ENCODE results near the gene USP15.

The USP15 gene

DNA sequence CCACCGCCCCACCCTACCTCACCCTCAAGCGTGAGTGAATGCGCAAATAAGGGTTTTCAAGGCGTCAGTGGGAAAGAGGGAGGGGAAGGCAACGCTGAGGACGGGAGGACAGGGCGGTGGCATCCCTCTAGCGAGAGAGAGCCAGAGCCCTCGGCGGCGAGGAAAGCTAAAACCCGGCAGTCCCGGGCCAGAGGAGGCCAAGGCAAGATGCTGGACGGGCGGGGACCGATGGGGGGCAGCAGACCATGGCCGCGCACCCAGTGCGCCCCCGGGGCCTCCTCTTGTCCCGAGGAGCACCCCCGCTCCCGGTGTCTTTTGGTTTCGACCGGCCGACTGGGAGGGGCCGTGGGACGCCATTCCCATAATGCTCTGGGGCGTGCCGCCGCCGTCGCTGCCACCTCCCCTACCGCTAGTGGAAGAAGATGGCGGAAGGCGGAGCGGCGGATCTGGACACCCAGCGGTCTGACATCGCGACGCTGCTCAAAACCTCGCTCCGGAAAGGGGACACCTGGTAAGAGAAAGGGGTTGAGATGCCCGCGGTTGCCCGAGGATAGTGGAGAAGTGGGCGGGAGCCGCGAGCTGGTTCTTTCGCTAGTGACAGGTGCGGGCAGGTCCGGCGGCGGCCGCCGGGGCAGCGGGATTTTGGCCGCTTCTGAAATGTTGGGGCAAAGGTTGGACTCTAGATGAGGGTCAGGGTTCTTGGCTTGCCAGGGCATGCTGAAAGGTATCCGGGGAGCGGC, at the start of gene USP15:
USP15 (plus strand) TSS at position 412 of the 740 bp plus-strand sequence; CDS start at position 423, 11 bp downstream.
- H3K27ac Mint-ChIP-seq: peak within 1 kb of the TSS; percentile 98
- H3K9me3 Mint-ChIP-seq: no peaks in the 10 kb centered on the region
- H3K4me3 Mint-ChIP-seq: peak within 1 kb of the TSS; percentile 100
- peaks cover 22% of the 10 kb centered on the region for H3K36me3 Mint-ChIP-seq (ENCODE audit: low read depth)
- ATAC-seq (peak; percentile 89), DNase-seq (peak; percentile 96)
- H3K4me1 Mint-ChIP-seq: peaks cover 66% of the 10 kb centered on the region
- no peaks in the 10 kb centered on the region for H3K27me3 Mint-ChIP-seq

DNA sequence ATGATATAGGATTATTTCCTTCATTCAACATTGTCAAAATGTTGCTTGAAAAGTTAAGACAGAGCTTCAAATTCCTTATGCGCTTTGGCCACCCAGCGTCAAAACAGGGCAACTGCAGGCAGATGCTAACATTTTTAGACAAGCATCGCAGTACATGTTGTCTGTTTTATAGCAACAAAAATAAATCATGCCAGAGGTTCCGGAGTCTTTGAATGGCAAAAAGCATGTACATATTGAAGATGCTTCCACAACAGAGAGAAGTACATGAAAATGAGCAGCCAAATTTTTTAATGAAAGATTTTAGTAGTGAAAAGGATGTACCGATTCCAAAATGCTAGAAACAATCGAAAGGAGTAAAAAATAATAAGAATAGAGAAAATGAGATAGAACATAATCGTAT, 49.8 kb upstream of the USP15 start:
- H3K4me1 Mint-ChIP-seq: peaks cover 11% of the 10 kb centered on the region

GRCh38 chr12:62211510-62211909, 48.7 kb upstream of the USP15 start:
- Mint-ChIP-seq H3K4me1 (peaks cover 14% of the 10 kb centered on the region), H3K27ac (no peak overlapping the region), H3K9me3 (no peaks in the 10 kb centered on the region), H3K4me3 (no peak overlapping the region), H3K27me3 (no peaks in the 10 kb centered on the region), H3K36me3 (ENCODE audit: low read depth) (no peaks in the 10 kb centered on the region)
- ATAC-seq (no peak), DNase-seq (no peak)

More for the DNA sequence above, 49.8 kb upstream of the USP15 start:
- H3K4me3 Mint-ChIP-seq: no peak overlapping the region
- no peaks in the 10 kb centered on the region for H3K27me3 Mint-ChIP-seq
- H3K36me3 Mint-ChIP-seq (ENCODE audit: low read depth): peaks cover 1% of the 10 kb centered on the region
- DNase-seq (peak; percentile 41), ATAC-seq (no peak)
- H3K27ac Mint-ChIP-seq: no peak overlapping the region
- H3K9me3 Mint-ChIP-seq: peaks cover 4% of the 10 kb centered on the region

DNA sequence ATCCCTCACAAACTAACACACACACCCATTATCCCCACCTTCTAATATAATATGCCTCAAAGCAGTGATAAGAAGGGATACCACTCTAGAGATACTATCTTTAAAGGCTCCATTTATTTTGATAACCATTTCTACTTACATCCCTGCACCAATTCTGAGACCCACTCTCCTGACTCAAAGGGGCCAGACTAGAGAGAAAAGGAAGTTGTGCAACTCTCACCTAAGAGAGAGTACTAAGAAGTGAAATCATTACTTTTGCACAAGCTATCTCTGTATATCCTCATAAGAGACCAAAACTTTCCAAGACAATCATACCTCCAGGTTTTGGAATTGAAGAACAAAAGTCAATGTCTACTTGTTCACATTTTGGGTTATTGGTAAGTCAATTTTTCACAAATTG, 45.4 kb upstream of the USP15 start:
- H3K4me1 Mint-ChIP-seq: peaks cover 12% of the 10 kb centered on the region
- no peaks in the 10 kb centered on the region for H3K27me3 Mint-ChIP-seq
- no peaks in the 10 kb centered on the region for H3K36me3 Mint-ChIP-seq (ENCODE audit: low read depth)
- H3K4me3 Mint-ChIP-seq: no peak overlapping the region
- no peak overlapping the region for H3K27ac Mint-ChIP-seq
- no peaks in the 10 kb centered on the region for H3K9me3 Mint-ChIP-seq
- DNase-seq (no peak), ATAC-seq (no peak)

- no peak overlapping the region for H3K4me3 Mint-ChIP-seq
- H3K27me3 Mint-ChIP-seq: no peaks in the 10 kb centered on the region
- peaks cover 12% of the 10 kb centered on the region for H3K4me1 Mint-ChIP-seq
- DNase-seq (no peak), ATAC-seq (no peak)
- H3K27ac Mint-ChIP-seq: no peak overlapping the region
- peaks cover 2% of the 10 kb centered on the region for H3K9me3 Mint-ChIP-seq
- no peaks in the 10 kb centered on the region for H3K36me3 Mint-ChIP-seq (ENCODE audit: low read depth)
These were observed 44.7 kb upstream of the USP15 start for GRCh38 chr12:62215506-62215905.

DNA sequence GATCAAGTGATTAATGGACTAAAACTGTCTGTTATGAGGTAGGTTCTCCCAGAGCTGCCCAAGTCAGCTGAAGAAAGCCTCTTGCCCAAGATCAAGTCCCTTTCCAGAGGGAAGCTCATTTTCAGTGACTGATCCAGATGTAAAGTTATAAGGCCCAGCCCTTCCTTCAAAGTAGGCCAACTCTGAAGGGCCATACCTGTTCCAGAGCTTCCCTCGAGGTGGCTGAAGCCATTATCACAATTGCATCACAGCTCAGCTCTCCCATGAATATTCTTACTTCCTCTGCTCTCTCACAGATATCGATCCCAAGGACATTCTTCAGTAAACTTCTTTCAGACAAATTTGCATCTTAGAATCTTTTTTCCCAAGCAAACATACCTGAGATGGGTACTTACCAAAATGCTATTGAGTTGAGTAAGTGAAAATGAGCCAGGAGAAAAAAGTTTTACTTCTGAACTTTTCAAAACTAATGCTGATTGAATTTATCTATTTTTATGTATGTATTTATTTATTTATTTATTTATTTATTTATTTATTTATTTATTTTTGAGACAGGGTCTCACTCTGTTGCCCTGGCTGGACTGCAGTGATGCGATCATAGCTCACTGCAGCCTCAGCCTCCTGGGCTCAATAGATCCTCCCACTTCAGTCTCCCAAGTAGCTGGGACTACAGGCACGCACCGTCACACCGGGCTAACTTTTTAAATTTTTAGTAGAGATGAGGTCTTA, 42.6 kb upstream of the USP15 start:
- Mint-ChIP-seq H3K27me3 (no peaks in the 10 kb centered on the region), H3K4me1 (peaks cover 12% of the 10 kb centered on the region), H3K9me3 (peaks cover 3% of the 10 kb centered on the region), H3K4me3 (no peak overlapping the region), H3K36me3 (ENCODE audit: low read depth) (no peaks in the 10 kb centered on the region), H3K27ac (no peak overlapping the region)
- no peak for ATAC-seq
- no peak for DNase-seq

DNA sequence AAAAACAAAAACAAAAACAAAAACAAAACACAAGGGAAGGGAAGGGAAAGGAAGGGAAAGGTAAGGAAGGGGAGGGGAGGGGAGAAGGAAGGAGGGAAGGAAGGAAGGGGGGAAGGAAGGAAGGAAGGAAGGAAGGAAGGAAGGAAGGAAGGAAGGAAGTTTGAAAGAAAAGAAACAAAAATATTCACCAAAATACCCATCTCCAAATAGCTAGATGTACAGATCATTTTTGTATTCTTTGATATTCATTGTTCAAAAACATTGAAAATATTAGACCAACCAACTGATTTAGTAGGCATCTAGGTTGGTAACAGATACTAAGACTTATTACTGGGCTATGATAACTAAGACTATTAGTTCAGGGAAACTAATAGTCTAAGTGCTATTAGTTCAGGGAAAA, 39.1 kb upstream of the USP15 start:
- no peaks in the 10 kb centered on the region for H3K27me3 Mint-ChIP-seq
- H3K4me3 Mint-ChIP-seq: no peak overlapping the region
- H3K27ac Mint-ChIP-seq: no peak overlapping the region
- no peaks in the 10 kb centered on the region for H3K4me1 Mint-ChIP-seq
- no peaks in the 10 kb centered on the region for H3K36me3 Mint-ChIP-seq (ENCODE audit: low read depth)
- peaks cover 3% of the 10 kb centered on the region for H3K9me3 Mint-ChIP-seq
- ATAC-seq: no peak
- DNase-seq: no peak

DNA sequence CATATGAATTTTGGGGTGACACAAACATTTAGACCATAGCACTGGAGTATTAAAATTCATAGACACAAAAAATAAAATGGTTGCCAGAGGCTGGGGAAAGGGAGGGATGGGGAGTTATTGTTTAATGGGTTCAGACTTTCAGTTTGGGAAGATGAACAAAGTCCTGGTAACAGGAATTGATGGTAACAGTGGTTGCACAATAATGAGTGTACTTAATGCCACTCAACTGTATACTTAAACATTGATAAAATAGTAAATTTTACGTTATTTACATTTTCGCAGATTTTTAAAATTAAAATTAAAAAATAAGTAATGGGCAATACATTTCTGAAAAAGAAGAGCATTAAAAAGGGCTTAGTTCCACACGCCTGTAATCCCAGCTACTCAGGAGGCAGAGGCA, 35.6 kb upstream of the USP15 start:
- H3K36me3 Mint-ChIP-seq (ENCODE audit: low read depth): no peaks in the 10 kb centered on the region
- no peak overlapping the region for H3K27ac Mint-ChIP-seq
- no peaks in the 10 kb centered on the region for H3K27me3 Mint-ChIP-seq
- H3K4me3 Mint-ChIP-seq: no peak overlapping the region
- no peak for DNase-seq
- no peaks in the 10 kb centered on the region for H3K4me1 Mint-ChIP-seq
- ATAC-seq: no peak
- H3K9me3 Mint-ChIP-seq: peaks cover 3% of the 10 kb centered on the region

DNA sequence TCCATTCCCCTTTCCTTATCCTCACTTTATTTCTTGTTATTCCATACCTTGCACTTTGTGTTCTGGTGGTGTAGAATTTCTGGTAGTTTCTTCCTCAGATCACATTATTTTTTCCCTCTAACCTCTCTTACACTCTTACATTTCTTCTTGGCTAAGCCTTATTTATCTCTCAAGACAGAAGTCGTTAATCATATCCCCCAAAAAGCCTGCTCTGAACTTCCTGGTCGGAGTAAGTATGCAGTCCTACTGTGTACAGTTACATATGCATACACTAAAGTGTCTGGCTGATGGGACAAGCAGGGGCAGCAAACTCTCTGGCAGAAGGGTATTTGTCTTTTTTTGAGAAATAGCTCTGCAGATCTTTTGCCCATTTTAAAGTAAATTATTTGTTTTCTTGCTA, 33.1 kb upstream of the USP15 start:
- Mint-ChIP-seq H3K27ac (no peak overlapping the region), H3K4me3 (no peak overlapping the region), H3K9me3 (no peaks in the 10 kb centered on the region), H3K36me3 (ENCODE audit: low read depth) (no peaks in the 10 kb centered on the region), H3K4me1 (no peaks in the 10 kb centered on the region), H3K27me3 (no peaks in the 10 kb centered on the region)
- ATAC-seq (no peak), DNase-seq (no peak)

DNA sequence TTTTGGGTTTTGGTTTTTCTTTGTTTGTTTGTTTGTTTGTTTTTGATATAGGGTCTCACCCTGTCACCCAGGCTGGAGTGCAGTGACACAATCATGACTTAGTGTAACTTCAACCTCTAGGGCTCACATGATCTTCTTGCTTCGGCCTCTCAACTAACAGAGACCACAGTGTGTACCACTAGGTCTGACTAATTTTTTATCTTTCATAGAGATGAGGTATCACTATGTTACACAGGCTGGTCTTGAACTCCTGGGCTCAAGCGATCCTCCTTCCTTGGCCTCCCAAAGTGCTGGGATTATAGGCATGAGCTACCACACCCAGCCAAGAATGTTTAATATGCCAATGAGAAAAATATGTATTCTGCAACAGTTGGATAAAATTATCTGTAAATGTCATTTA, 29.6 kb upstream of the USP15 start:
- H3K9me3 Mint-ChIP-seq: no peaks in the 10 kb centered on the region
- no peaks in the 10 kb centered on the region for H3K36me3 Mint-ChIP-seq (ENCODE audit: low read depth)
- ATAC-seq (no peak), DNase-seq (no peak)
- H3K27ac Mint-ChIP-seq: no peak overlapping the region
- H3K4me3 Mint-ChIP-seq: no peak overlapping the region
- H3K4me1 Mint-ChIP-seq: no peaks in the 10 kb centered on the region
- no peaks in the 10 kb centered on the region for H3K27me3 Mint-ChIP-seq

DNA sequence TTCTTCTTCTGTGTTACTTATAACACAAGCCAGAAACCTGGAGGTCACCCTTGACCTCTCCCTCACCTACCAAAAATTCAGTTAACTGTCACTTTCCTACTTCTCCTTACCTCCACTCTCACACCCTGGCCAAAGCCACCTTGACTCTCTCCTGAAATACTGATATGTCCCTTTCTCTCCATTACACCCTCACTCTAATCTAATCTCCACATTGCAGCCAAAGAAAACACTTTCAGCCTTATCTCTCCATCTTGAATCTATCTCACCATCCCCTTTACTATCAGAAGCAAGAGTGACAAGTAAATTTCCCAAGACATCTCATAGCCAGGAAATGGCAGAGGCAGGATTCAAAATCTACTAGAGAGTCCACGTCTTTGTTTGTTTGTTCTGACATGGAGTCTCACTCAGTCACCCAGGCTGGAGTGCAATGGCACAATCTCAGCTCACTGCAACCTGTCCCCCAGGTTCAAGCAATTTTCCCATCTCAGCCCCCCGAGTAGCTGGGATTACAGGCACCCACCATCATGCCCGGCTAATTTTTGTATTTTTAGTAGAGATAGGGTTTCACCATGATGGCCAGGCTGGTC, 28.0 kb upstream of the USP15 start:
- ATAC-seq: no peak

GRCh38 chr12:62233805-62234204, 26.4 kb upstream of the USP15 start:
- Mint-ChIP-seq H3K9me3 (no peaks in the 10 kb centered on the region), H3K27me3 (no peaks in the 10 kb centered on the region), H3K36me3 (ENCODE audit: low read depth) (no peaks in the 10 kb centered on the region), H3K4me1 (no peaks in the 10 kb centered on the region), H3K27ac (no peak overlapping the region), H3K4me3 (no peak overlapping the region)
- ATAC-seq (no peak), DNase-seq (no peak)

More for the DNA sequence above, 28.0 kb upstream of the USP15 start:
- H3K4me1 Mint-ChIP-seq: no peaks in the 10 kb centered on the region
- no peaks in the 10 kb centered on the region for H3K36me3 Mint-ChIP-seq (ENCODE audit: low read depth)
- no peak overlapping the region for H3K27ac Mint-ChIP-seq
- H3K9me3 Mint-ChIP-seq: no peaks in the 10 kb centered on the region
- H3K27me3 Mint-ChIP-seq: no peaks in the 10 kb centered on the region
- DNase-seq: no peak
- no peak overlapping the region for H3K4me3 Mint-ChIP-seq

DNA sequence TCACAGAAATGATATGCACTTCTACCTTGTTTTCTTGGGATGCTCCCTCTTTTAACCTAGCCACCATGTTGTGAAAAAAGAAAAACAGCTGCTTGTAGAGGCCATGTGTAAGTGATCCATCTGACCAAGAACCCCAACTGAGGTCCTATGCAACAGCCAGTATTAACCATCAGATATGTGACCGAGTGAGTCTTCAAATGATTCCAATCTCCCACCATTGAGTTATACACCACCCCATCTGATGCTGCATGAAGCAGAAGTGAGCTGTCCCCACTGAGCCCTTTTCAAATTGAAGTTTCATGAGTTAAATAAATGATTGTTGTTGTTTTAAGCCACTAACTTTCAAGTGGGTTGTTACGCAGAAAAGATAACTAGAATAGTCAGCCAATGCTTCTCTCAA, 20.6 kb upstream of the USP15 start:
- H3K27me3 Mint-ChIP-seq: no peaks in the 10 kb centered on the region
- no peaks in the 10 kb centered on the region for H3K36me3 Mint-ChIP-seq (ENCODE audit: low read depth)
- DNase-seq: no peak
- H3K27ac Mint-ChIP-seq: no peak overlapping the region
- ATAC-seq: no peak
- H3K4me1 Mint-ChIP-seq: no peaks in the 10 kb centered on the region
- H3K4me3 Mint-ChIP-seq: no peak overlapping the region
- no peaks in the 10 kb centered on the region for H3K9me3 Mint-ChIP-seq

GRCh38 chr12:62247281-62248045, 12.7 kb upstream of the USP15 start:
- ATAC-seq (no peak), DNase-seq (no peak)
- Mint-ChIP-seq H3K9me3 (no peaks in the 10 kb centered on the region), H3K4me1 (peaks cover 23% of the 10 kb centered on the region), H3K27me3 (peaks cover 3% of the 10 kb centered on the region), H3K4me3 (no peak overlapping the region), H3K27ac (no peak overlapping the region), H3K36me3 (ENCODE audit: low read depth) (no peaks in the 10 kb centered on the region)
